ENCODE data around the gene ASCC3.

DNA sequence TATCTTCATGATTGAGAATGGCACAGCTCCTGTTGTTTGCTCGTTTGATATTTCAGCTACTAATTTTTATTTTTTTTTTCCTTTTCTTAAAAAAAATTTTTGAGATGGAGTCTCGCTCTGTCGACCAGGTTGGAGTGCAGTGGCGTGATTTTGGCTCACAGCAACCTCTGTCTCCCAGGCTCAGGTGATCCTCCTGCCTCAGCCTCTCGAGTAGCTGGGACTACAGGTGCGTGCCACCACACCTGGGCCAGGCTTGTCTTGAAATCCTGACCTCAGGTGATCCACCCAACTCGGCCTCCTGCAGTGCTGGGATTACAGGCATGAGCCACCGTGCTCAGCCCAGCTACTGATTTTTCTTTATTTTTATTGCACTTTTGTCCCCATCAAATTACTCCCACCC, 266.2 kb downstream of the ASCC3 start:
- TF ChIP-seq EZH2phosphoT487 (IDR thresholded peaks at IDR 0.05; ENCODE audit: borderline replicate concordance): no peak
- TF ChIP-seq, protein P1, sequence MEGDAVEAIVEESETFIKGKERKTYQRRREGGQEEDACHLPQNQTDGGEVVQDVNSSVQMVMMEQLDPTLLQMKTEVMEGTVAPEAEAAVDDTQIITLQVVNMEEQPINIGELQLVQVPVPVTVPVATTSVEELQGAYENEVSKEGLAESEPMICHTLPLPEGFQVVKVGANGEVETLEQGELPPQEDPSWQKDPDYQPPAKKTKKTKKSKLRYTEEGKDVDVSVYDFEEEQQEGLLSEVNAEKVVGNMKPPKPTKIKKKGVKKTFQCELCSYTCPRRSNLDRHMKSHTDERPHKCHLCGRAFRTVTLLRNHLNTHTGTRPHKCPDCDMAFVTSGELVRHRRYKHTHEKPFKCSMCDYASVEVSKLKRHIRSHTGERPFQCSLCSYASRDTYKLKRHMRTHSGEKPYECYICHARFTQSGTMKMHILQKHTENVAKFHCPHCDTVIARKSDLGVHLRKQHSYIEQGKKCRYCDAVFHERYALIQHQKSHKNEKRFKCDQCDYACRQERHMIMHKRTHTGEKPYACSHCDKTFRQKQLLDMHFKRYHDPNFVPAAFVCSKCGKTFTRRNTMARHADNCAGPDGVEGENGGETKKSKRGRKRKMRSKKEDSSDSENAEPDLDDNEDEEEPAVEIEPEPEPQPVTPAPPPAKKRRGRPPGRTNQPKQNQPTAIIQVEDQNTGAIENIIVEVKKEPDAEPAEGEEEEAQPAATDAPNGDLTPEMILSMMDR (conservative IDR thresholded peaks at IDR 0.05; ENCODE audit: low read length): no peak

All from Loucy (cell line).